ENCODE results near the gene LRRC37A2.
"Not testable (repeated sequence)": the region's sequence is repeated elsewhere in the genome, so short reads cannot be mapped to it uniquely, and the experiment has no call there.

- TF ChIP-seq YY1 (IDR thresholded peaks at IDR 0.05; ENCODE audit: insufficient read depth, insufficient read length); ZNF274 (IDR thresholded peaks at IDR 0.05; ENCODE audit: low read depth, low read length); SUZ12 (IDR thresholded peaks at IDR 0.05; ENCODE audit: extremely low read depth, insufficient read depth, insufficient read length): not testable (repeated sequence)
Observed at GRCh38 chr17:46478823-46479222, 33.4 kb upstream of the LRRC37A2 start.

All from NT2/D1 (cell line).